H1 (cell line): ENCODE results near the gene POU2F1. TPM values are rescaled to one million over a fixed set of nuclear protein-coding genes. Genes with fewer than 3 reads are reported as not detected.

Source experiments
- CTCF ChIA-PET: fragments of 300-600 bp; sonication (Branson Sonifier 250); formaldehyde crosslinking; loops from one replicate; lab custom pipeline; 2021; ENCODE audit not compliant: partially characterized antibody; lab: Charles Lee
- POLR2A ChIA-PET: fragments of 300-600 bp; sonication (Branson Sonifier 250); formaldehyde crosslinking; loops from one replicate; lab custom pipeline; 2021; ENCODE audit warnings: inconsistent platforms; ENCODE audit not compliant: partially characterized antibody; lab: Charles Lee
- DNase-seq, 2 experiments: peaks; one replicate each; pipeline versions ENCODE4 v3.0.0 to v3.0.0-alpha.2; 2010 to 2022; ENCODE audit warnings: low spot score in 2 of 2, low read depth in 1 of 2, mixed read lengths in 1 of 2
- FAIRE-seq: peaks from 2 replicates; lab custom pipeline; 2011; peaks lifted over from hg19 to GRCh38; lab: Jason Lieb, UNC
- H2AFZ ChIP-seq: 2 replicates; pipeline ENCODE4 v1.8.1; 2012; ENCODE audit warnings: low read length, inconsistent platforms
- H2AK5ac ChIP-seq: 2 replicates; pipeline ENCODE4 v1.6.1; 2013; ENCODE audit warnings: low read depth, low read length
- H2BK120ac ChIP-seq: replicated peaks from 2 replicates; pipeline ENCODE3; 2013; ENCODE audit warnings: low read depth, low read length, inconsistent platforms
- H2BK12ac ChIP-seq: 2 replicates; pipeline ENCODE4 v1.6.1; 2013; ENCODE audit warnings: low read depth, low read length
- H2BK15ac ChIP-seq: 2 replicates; pipeline ENCODE4 v1.6.1; 2013; ENCODE audit warnings: low read length
- H2BK20ac ChIP-seq: 2 replicates; pipeline ENCODE4 v1.6.1; 2013; ENCODE audit warnings: low read length
- H2BK5ac ChIP-seq: 2 replicates; pipeline ENCODE4 v1.6.1; 2013; ENCODE audit warnings: low read depth, low read length
- H3K14ac ChIP-seq: 2 replicates; pipeline ENCODE4 v1.6.1; 2013; ENCODE audit warnings: inconsistent platforms; ENCODE audit not compliant: insufficient read length
- H3K18ac ChIP-seq: 2 replicates; pipeline ENCODE4 v1.6.1; 2013; ENCODE audit warnings: low read length; ENCODE audit errors: extremely low read depth
- H3K23ac ChIP-seq: 2 replicates; pipeline ENCODE4 v1.6.1; 2013; ENCODE audit warnings: inconsistent platforms; ENCODE audit not compliant: insufficient read length
- H3K23me2 ChIP-seq: 2 replicates; pipeline ENCODE4 v1.6.1; 2013; ENCODE audit warnings: low read depth, low read length
- H3K27ac ChIP-seq: 2 replicates; pipeline ENCODE4 v1.6.1; 2011; ENCODE audit warnings: low read depth, low read length, inconsistent platforms
- H3K27me3 ChIP-seq, 4 experiments: replicated peaks in 1 of 4; 1 replicate in 1 of 4; 2 replicates in 3 of 4; pipeline versions ENCODE4 v1.6.1 to v1.8.1; 2011 to 2013; ENCODE audit warnings: low read length in 3 of 4, mild to moderate bottlenecking in 3 of 4, inconsistent platforms in 2 of 4, mixed read lengths in 2 of 4, moderate library complexity in 1 of 4; ENCODE audit not compliant: control insufficient read depth in 3 of 4, insufficient read depth in 3 of 4; ENCODE audit errors: extremely low read depth in 1 of 4
- H3K36me3 ChIP-seq, 4 experiments: 2 replicates each; pipeline versions ENCODE4 v1.6.1 to v1.8.1; 2011 to 2013; ENCODE audit warnings: mild to moderate bottlenecking in 4 of 4, low read length in 3 of 4, moderate library complexity in 2 of 4, control low read depth in 1 of 4, inconsistent platforms in 1 of 4; ENCODE audit not compliant: insufficient read depth in 4 of 4, control insufficient read depth in 2 of 4
- H3K4ac ChIP-seq: replicated peaks from 2 replicates; pipeline ENCODE3; 2013; ENCODE audit warnings: low read length, low read depth, mixed read lengths, inconsistent platforms; ENCODE audit not compliant: insufficient read length
- H3K4me1 ChIP-seq, 4 experiments: replicated peaks in 1 of 4; 1 replicate in 1 of 4; 2 replicates in 3 of 4; pipeline versions ENCODE4 v1.6.1 to v1.8.1; 2011 to 2013; ENCODE audit warnings: low read length in 3 of 4, inconsistent platforms in 2 of 4, mixed read lengths in 1 of 4; ENCODE audit not compliant: insufficient read depth in 4 of 4, control insufficient read depth in 3 of 4
- H3K4me2 ChIP-seq, 2 experiments: 2 replicates each; pipeline versions ENCODE4 v1.6.1 to v1.8.1; 2011 to 2013; ENCODE audit warnings: low read depth in 2 of 2, low read length in 2 of 2, control low read depth in 1 of 2, inconsistent platforms in 1 of 2, mild to moderate bottlenecking in 1 of 2; ENCODE audit not compliant: insufficient read depth in 1 of 2
- H3K4me3 ChIP-seq, 4 experiments: fragments of 200-600, 300-600 bp in 1 of 4; sonication (generic), shearing (Covaris generic), sonication (Bioruptor Twin) in 1 of 4; 2 replicates each; pipeline versions ENCODE4 v1.5.1 to v1.8.1; 2011 to 2016; ENCODE audit warnings: low read length in 4 of 4, low read depth in 3 of 4, control low read depth in 2 of 4, inconsistent platforms in 2 of 4, mild to moderate bottlenecking in 2 of 4, mixed read lengths in 1 of 4, moderate library complexity in 1 of 4; ENCODE audit not compliant: insufficient read depth in 2 of 4; ENCODE audit errors: extremely low read depth in 1 of 4
- H3K56ac ChIP-seq: replicated peaks from 2 replicates; pipeline ENCODE3; 2013; ENCODE audit warnings: low read depth, mild to moderate bottlenecking, mixed read lengths, low read length, inconsistent platforms; ENCODE audit not compliant: insufficient read length
- H3K79me1 ChIP-seq: 2 replicates; pipeline ENCODE4 v1.6.1; 2013; ENCODE audit warnings: low read depth, low read length, control low read depth
- H3K79me2 ChIP-seq, 2 experiments: 2 replicates each; pipeline versions ENCODE4 v1.6.1 to v1.8.1; 2012 to 2013; ENCODE audit warnings: low read length in 2 of 2, mild to moderate bottlenecking in 2 of 2, inconsistent platforms in 1 of 2; ENCODE audit not compliant: insufficient read depth in 2 of 2, control insufficient read depth in 1 of 2
- H3K9ac ChIP-seq, 4 experiments: replicated peaks in 1 of 4; 1 replicate in 1 of 4; 2 replicates in 3 of 4; pipeline versions ENCODE4 v1.6.1 to v1.8.1; 2011 to 2013; ENCODE audit warnings: low read depth in 3 of 4, low read length in 3 of 4, control low read depth in 2 of 4, mild to moderate bottlenecking in 2 of 4, moderate library complexity in 2 of 4, inconsistent platforms in 1 of 4; ENCODE audit errors: extremely low read depth in 1 of 4
- H3K9me3 ChIP-seq, 2 experiments: 2 replicates each; pipeline versions ENCODE4 v1.6.1 to v1.8.1; 2012 to 2013; ENCODE audit warnings: mild to moderate bottlenecking in 2 of 2, moderate library complexity in 2 of 2, control low read depth in 1 of 2, inconsistent platforms in 1 of 2, low read depth in 1 of 2, low read length in 1 of 2, mixed read lengths in 1 of 2; ENCODE audit not compliant: insufficient read depth in 2 of 2
- H4K20me1 ChIP-seq, 2 experiments: replicated peaks in 1 of 2; 2 replicates each; pipeline versions ENCODE3 to v1.8.1; 2011 to 2013; ENCODE audit warnings: inconsistent platforms in 2 of 2, low read length in 2 of 2, mild to moderate bottlenecking in 1 of 2; ENCODE audit not compliant: insufficient read depth in 2 of 2, control insufficient read depth in 1 of 2
- H4K5ac ChIP-seq: 2 replicates; pipeline ENCODE4 v1.6.1; 2013; ENCODE audit warnings: low read length, low read depth, mixed read lengths, inconsistent platforms; ENCODE audit not compliant: insufficient read length
- H4K8ac ChIP-seq: 2 replicates; pipeline ENCODE4 v1.8.0; 2013; ENCODE audit warnings: mild to moderate bottlenecking, moderate library complexity, low read length, inconsistent platforms; ENCODE audit not compliant: insufficient read depth; ENCODE audit errors: extremely low read depth
- H4K91ac ChIP-seq: replicated peaks from 2 replicates; pipeline ENCODE3; 2013; ENCODE audit warnings: low read length, mixed read lengths, inconsistent platforms; ENCODE audit not compliant: insufficient read length
- BACH1 ChIP-seq: IDR thresholded peaks from 2 replicates; pipeline ENCODE4 v1.6.1; 2012; ENCODE audit warnings: low read length, improper control_type of control experiment
- BRCA1 ChIP-seq: IDR thresholded peaks from 2 replicates; pipeline ENCODE4 v1.6.1; 2012; ENCODE audit warnings: low read depth, low read length, improper control_type of control experiment
- CTBP2 ChIP-seq: IDR thresholded peaks from 2 replicates; pipeline ENCODE4 v1.7.0; 2011; ENCODE audit warnings: borderline replicate concordance, mild to moderate bottlenecking, moderate library complexity, mixed read lengths, low read length; ENCODE audit not compliant: insufficient read depth, insufficient read length
- GTF2F1 ChIP-seq: IDR thresholded peaks from 2 replicates; pipeline ENCODE4 v1.6.1; 2012; ENCODE audit warnings: low read depth, low read length, improper control_type of control experiment, borderline replicate concordance
- KDM1A ChIP-seq: fragments of 200-600, 300-600 bp; sonication (generic); IDR thresholded peaks from 2 replicates; pipeline ENCODE4 v1.7.1; 2016; ENCODE audit warnings: mild to moderate bottlenecking, low read length, borderline replicate concordance
- KDM5A ChIP-seq: fragments of 200-600 bp; IDR thresholded peaks from 2 replicates; pipeline ENCODE4 v1.7.1; 2012; ENCODE audit warnings: mild to moderate bottlenecking, low read length, inconsistent platforms, mixed read lengths
- NRF1 ChIP-seq: IDR thresholded peaks from 2 replicates; pipeline ENCODE4 v1.6.1; 2011; ENCODE audit warnings: mild to moderate bottlenecking, low read depth, low read length, improper control_type of control experiment
- PHF8 ChIP-seq: fragments of 200-600 bp; sonication (generic); conservative IDR thresholded peaks from 2 replicates; pipeline ENCODE4 v1.7.1; 2012; ENCODE audit warnings: low read depth, mild to moderate bottlenecking, inconsistent platforms, low read length, moderate library complexity
- RAD21 ChIP-seq, 2 experiments: IDR thresholded peaks in 1 of 2; conservative IDR thresholded peaks in 1 of 2; 2 replicates each; pipeline ENCODE4 v1.6.1; 2011; ENCODE audit warnings: low read depth in 2 of 2, low read length in 2 of 2, improper control_type of control experiment in 1 of 2, inconsistent platforms in 1 of 2, mild to moderate bottlenecking in 1 of 2, moderate library complexity in 1 of 2
- TBP ChIP-seq: IDR thresholded peaks from 2 replicates; pipeline ENCODE4 v1.6.1; 2011; ENCODE audit warnings: low read depth, low read length, improper control_type of control experiment
- WGBS, 2 experiments: shearing (Covaris generic) in 1 of 2; methylation state at CpG; one replicate each; pipeline versions ENCODE4 v1.1.6 to v1.1.7; 2013 to 2015; ENCODE audit warnings: low lambda C conversion rate in 2 of 2, mixed read lengths in 2 of 2, inconsistent platforms in 1 of 2, low coverage in 1 of 2, missing lambda C conversion rate in 1 of 2; ENCODE audit not compliant: insufficient replicate concordance in 2 of 2, insufficient coverage in 1 of 2, insufficient read length in 1 of 2; ENCODE audit errors: extremely low coverage in 1 of 2, missing lambda C conversion rate in 1 of 2; 5-methylcytosine and 5-hydroxymethylcytosine counted together
- polyA plus RNA-seq, 7 experiments: library from polyadenylated mRNA; depleted of rRNA in 3 of 7; stranded (reverse) in 5 of 7; unstranded in 2 of 7; fragments of >200 nt in 5 of 7; fragments of 200-250 nt in 2 of 7; gene quantifications; 1 replicate in 5 of 7; 2 replicates in 1 of 7; 4 replicates in 1 of 7; pipeline versions ENCODE4 v1.2.1 to v1.2.3, GENCODE V29; 2011 to 2013; ENCODE audit warnings: missing spikeins in 2 of 7, mixed read lengths in 2 of 7
- total RNA-seq: library from RNA; stranded (reverse); fragmentation: NEBNext Ultra II Directional; extraction: Animal tissue kit (Norgen Biotek cat#: 25700); gene quantifications from 2 replicates; pipeline ENCODE4 v1.2.1, GENCODE V29; 2021
- TF ChIP-seq, protein P1 (sequence below): IDR thresholded peaks from 2 replicates; pipeline ENCODE4 v1.6.1; 2011; ENCODE audit warnings: low read length, improper control_type of control experiment

The POU2F1 gene
- total and polyA plus RNA-seq, 2 of the 8 experiments (the other 6 are each of a cell fraction or from before 2014, with no cell fraction given), result 37.0 to 57.2 TPM

DNA sequence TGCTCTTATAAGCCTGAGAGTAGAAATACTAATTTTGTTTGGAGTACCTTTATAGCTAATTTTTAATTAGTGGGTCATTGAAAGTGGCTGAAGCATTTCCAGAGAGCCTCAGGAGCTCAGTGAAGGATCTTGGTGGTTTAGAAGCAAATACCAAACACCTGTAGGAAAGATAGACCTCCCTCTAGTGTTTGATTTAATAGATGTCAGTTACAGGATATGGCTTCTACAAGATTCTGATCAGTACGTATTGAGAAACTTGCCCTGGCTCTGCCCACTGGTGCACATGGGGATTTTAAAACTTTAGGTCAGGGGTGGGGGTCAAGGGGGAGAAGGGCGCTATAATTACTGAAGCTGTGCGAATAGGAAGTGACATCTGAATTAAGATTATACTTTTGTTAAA is 122.2 kb downstream of the POU2F1 start:
- POLR2A ChIA-PET, result interaction anchor here (0.6 kb wide), 1 partner anchor 1573 kb away, joined by 3 read pairs; no protein-coding TSS in a partner anchor
- Histone ChIP-seq H2BK12ac (no peak overlapping the region), H4K8ac (no peak overlapping the region), H2AFZ (no peak overlapping the region), H3K23me2 (no peaks in the 10 kb centered on the region), H3K36me3 (peaks cover 0 to 6% (median 1%) of the 10 kb centered on the region in 4 experiments; a peak in 2 of 8 replicates), H3K4me1 (peaks cover 0 to 13% (median 6%) of the 10 kb centered on the region in 4 experiments; a peak in 4 of 7 replicates), H2AK5ac (no peak overlapping the region), H4K20me1 (no peaks in the 10 kb centered on the region), H2BK20ac (no peak overlapping the region), H3K56ac (no peak overlapping the region), H3K4ac (no peak overlapping the region), H4K5ac (no peak overlapping the region), H3K18ac (no peak overlapping the region), H3K9me3 (no peaks in the 10 kb centered on the region), H3K4me2 (no peak overlapping the region), H3K9ac (no peak overlapping the region), H2BK5ac (no peak overlapping the region), H3K4me3 (no peak overlapping the region), H2BK15ac (no peak overlapping the region), H3K79me2 (peaks cover 0 to 42% of the 10 kb centered on the region in 2 experiments; a peak in 3 of 4 replicates), H2BK120ac (no peak overlapping the region), H3K27me3 (no peaks in the 10 kb centered on the region), H3K79me1 (no peaks in the 10 kb centered on the region; the same call in 1 of the 2 replicates), H3K27ac (no peak overlapping the region), H3K14ac (no peak overlapping the region), H4K91ac (no peak overlapping the region), H3K23ac (no peak overlapping the region)
- peak; percentile 45 for FAIRE-seq
- WGBS, 2 experiments, result 85% methylated on average over 3 of the region's 3 CpGs; no CpG with 5 or more reads in 1 of the 2 experiments
- CTCF ChIA-PET, result interaction anchor here (0.6 to 1.9 kb wide), 12 partner anchors 10 to 1316 kb away, joined by 3 to 9 read pairs (median 4); no protein-coding TSS in a partner anchor
- no peak for DNase-seq
- peak; percentile 37 to 50 for TF ChIP-seq RAD21 (IDR thresholded peaks at IDR 0.05 in 1 of 2, conservative IDR thresholded peaks at IDR 0.05 in 1 of 2; ENCODE audit: low read depth in 2 of 2, low read length in 2 of 2)
- no peak for TF ChIP-seq KDM1A
- TF ChIP-seq KDM5A, result no peak
- no peak for TF ChIP-seq BRCA1
- TF ChIP-seq NRF1, result no peak
- TF ChIP-seq TBP, result no peak
- no peak for TF ChIP-seq GTF2F1
- no peak for TF ChIP-seq PHF8
- TF ChIP-seq, protein P1, sequence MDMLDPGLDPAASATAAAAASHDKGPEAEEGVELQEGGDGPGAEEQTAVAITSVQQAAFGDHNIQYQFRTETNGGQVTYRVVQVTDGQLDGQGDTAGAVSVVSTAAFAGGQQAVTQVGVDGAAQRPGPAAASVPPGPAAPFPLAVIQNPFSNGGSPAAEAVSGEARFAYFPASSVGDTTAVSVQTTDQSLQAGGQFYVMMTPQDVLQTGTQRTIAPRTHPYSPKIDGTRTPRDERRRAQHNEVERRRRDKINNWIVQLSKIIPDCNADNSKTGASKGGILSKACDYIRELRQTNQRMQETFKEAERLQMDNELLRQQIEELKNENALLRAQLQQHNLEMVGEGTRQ, result no peak
- no peak for TF ChIP-seq CTBP2
- TF ChIP-seq BACH1, result no peak
